HG03469 (cell line): ENCODE results near the gene SPATA32.

ENCODE experiments used
- ATAC-seq: cut with Tn5 transposase; IDR thresholded peaks from one replicate; pipeline ENCODE4 v1.9.1; 2021; ENCODE audit warnings: mild to moderate bottlenecking, moderate library complexity, moderate number of reproducible peaks; ENCODE audit not compliant: unreplicated experiment

Gene SPATA32

GRCh38 chr17:45230787-45231480 is 31.0 kb downstream of the SPATA32 start:
- no peak for ATAC-seq

DNA sequence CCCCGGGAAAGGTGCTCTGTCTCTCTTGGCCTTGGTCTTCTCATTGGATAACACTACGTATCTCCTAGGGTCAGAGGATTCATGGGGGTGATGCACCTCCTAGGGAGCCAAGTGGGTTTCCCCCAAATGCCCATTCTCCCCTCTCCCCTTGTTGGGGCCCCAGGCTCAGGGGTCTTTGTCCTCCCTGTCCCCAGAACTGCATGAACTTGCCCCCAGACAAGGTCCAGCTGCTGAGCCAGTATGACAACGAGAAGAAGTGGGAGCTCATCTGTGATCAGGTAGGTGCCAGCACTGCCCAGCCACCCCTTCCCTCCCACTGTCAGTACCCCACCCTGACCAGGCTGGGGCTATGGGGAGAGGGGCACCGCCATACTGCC is 31.5 kb downstream of the SPATA32 start:
- no peak for ATAC-seq

DNA sequence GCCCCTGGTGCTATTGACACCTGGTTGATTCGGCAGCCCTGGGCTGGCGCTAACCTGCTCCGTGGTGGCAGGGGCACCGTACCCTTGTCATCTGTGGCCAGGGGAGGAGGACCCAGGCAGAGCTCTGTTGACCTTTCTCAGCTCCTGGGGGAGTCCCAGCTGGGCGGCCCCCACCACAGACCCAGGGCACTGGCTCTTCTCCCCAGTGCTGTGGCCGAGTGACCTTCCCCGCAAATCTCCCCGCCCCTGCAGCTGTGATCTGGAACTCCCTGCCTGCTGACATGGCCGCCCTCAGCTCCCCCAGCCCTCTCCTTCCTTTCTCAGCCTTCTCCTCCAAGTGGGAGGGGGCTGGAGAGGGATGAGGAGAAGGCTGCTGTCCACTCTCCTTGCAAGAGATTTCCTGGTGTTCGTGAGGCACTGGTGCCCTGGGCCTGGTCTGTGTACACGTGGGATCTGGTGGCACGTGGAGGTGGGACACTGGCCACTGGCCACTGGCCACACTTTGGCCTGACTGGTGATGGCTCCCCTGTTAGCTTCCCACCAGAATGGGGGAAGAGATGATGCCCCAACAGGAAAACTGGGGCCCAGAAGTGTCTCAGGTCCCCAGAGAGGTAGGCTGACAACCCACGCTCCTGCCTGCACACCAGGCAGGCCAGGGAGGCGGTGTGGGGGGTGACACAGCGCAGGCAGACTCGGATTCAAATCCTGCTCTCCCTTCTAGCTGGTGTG is 32.0 kb downstream of the SPATA32 start:
- ATAC-seq, result no peak

- ATAC-seq, result no peak
Observed at GRCh38 chr17:45228763-45229539, 32.9 kb downstream of the SPATA32 start.

- no peak for ATAC-seq
Observed at GRCh38 chr17:45227926-45228762, 33.8 kb downstream of the SPATA32 start.

DNA sequence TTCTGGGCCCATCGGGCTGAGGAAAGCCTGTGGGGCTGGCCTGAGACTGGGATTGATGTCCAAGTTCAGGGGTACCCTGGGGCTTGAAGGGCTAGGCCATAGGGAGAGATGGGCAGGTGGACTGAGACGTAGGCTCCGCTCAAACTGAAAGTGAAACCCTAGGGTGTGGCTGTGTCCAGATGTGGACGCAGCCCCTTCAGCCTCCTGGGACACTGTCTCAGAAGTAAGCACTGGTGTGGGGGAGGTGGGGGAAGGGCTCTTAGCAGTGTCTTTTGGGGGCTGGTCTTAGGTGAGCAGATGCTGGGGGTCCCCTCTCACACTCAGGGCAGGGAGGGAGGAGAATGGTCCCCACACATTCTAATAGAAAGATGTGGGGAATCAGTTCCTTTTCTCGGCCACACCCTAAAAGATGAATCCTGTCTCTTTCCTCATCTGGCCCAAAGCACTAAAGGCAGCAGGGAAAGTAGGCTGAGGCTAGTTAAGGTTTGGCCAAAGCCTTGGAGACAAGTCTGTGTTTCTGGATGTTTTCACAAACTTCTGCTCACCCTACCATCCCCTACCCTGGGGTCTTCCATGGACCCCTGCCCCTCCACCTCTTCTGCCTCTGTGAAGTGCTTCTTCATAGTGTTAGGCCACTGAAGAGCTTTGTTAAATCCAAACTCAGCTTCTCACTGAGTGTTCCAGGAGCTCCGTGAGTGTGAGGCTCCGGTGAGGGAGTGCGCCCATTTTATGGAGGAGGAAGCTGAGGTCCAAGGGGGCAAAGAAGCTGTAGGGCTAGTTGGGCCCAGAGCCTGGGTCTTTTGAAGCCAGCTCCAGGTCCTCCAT is 34.6 kb downstream of the SPATA32 start:
- ATAC-seq, result no peak

DNA sequence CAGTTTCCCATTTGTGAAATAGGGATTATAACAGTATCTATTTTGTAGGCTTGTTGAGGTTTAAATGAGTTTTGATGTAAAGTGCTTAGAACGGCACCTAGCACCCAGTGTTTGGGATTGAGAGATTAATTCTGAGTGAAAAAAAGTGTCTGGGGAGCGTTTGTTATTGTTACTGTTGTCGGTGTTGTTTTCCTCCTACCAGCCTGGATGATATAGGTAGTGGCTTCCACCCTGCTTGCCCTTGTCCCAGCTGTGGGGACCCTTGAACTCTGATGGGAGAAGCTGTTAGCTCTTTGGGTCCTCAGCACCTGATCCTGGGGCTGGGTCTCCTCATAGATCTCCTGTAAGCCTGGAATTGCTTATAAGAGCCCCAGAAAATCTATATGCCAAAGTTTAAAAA is 35.3 kb downstream of the SPATA32 start:
- no peak for ATAC-seq

DNA sequence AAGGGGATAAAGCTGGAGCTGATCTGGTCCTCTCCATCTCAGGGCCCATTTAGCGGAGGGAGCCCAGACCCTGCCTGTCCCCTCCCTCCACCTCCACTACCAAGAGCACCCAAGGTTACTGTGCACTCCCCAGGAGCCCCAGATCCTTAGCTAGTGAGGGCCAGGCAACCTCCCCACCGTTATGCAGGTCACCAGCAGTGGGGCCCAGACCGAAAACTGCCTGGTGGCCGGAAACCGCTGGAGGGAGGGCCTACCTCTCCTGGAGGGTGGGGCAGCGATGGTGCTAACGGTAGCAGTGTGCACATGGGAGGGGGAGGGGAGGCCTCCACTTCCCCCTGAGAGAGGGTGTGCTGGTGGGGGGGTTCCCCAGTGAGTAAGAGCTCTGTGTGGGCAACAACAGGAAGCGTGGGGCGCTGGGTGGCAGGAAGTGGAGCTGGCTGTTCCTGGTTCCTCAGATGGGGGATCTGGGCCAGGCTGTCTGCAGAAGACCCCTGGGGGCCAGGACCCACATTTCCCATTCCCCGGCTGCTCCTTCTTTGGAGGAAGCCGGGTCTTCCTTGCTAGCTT is 35.8 kb downstream of the SPATA32 start:
- peak; percentile 29 for ATAC-seq

- no peak for ATAC-seq
Observed at GRCh38 chr17:45225051-45225700, 36.7 kb downstream of the SPATA32 start.

DNA sequence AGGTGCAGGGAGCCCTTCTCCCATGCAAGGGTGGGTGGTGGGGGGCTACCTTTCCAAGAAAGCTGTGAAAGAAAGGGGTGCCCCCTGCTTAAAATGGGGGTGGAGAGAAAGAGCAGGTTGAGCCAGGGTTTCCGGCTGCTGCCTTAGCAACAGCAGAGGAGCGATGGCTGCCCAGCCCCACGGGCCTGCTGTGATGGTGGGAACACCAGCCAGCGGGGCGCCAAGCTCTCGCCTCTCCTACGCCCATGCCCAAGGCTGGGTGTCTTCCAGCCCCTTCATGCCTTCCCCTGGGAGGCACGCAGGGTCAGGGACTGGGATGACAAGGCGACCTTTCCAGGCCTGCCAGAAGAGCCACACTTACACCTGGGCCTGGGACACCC is 37.2 kb downstream of the SPATA32 start:
- no peak for ATAC-seq

- no peak for ATAC-seq
Observed at GRCh38 chr17:45223539-45224528, 38.1 kb downstream of the SPATA32 start.

GRCh38 chr17:45222996-45223538 is 38.8 kb downstream of the SPATA32 start:
- no peak for ATAC-seq

GRCh38 chr17:45222289-45222995 is 39.5 kb downstream of the SPATA32 start:
- ATAC-seq, result no peak

GRCh38 chr17:45222014-45222288 is 39.9 kb downstream of the SPATA32 start:
- no peak for ATAC-seq

DNA sequence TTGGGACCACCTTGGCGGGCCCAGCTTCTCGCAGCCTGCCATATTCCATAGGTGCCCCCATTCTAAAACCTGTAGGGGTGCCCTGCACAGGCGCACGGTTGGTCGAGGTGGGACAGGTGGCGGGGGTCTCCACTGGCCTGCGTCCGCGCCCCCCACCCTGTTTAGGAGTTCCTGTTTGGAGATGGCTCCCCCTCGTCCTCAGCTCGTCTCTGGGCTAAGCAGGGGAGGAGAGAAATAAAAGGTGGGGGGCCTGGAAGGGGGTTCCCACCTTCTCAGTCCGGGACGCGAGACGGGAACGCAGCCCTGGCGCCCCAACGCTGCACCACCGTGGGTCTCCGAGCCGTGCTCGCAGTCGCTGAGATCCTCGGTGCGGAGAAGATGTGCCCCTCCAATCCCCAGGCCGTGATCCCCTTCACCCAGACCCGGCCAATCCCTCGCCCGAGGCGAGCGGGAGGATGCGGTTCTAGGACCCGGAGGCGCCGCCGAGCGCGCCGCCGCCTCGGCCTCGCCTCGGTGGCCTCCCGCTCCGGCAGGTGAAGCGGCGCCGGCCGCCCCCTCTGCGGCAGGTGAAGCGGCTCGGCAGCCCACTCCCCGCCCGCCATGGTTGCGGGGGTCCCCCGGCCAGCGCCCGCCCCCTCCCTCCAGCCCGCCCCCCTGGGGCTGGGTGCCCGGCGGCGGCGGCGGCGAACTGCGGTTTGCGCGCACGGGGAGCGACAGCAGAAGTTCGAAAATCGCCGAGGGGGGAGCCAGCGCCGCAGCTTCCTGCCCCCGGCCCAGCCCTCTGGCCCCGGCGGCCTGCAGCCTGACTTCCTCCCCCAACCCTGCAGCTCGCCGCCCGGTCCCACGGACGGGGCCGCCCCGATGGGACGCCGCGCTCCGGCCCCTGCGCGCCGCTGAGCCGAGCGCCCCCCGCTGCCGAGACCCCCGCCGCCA is 40.5 kb downstream of the SPATA32 start, which contains the start of gene FMNL1:
Gene FMNL1 (plus strand): TSS at position 805 of the 933 bp plus-strand sequence. CDS start 240 bp downstream, outside the sequence.
- no peak for ATAC-seq

- ATAC-seq, result no peak
Observed at GRCh38 chr17:45220079-45220478, 41.8 kb downstream of the SPATA32 start.
